Measurements from ENCODE around the gene FOSL1. TPM values are rescaled to one million over a fixed set of nuclear protein-coding genes. Genes with fewer than 3 reads are reported as not detected.

The FOSL1 gene
- total and polyA plus RNA-seq, 2 of the 13 experiments (the other 11 are each of a cell fraction or from before 2014, with no cell fraction given), result 4.0 to 4.1 TPM

DNA sequence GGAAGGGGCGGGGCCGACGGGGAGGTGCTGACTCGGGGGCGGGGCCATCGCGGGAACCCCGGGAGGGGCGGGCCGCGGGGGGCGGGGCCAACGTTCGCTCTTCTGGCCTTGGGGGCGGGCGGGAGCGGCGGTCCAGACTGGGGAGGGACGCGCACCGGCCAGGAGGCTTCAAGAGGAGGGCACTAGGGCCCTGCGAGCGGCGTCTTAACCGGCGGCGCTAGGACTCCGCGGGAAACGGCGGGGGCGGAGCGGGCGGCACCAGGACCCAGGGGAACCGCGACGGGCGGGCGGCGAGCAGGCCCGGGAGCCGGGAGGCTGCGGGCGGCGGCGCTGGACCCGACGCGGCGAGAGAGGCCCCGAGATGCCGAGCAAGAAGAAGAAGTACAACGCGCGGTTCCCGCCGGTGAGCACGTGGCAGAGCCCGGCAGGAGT is 19.0 kb upstream of the FOSL1 start, which contains the start of gene DRAP1 (continued):
- TF ChIP-seq, protein P1, sequence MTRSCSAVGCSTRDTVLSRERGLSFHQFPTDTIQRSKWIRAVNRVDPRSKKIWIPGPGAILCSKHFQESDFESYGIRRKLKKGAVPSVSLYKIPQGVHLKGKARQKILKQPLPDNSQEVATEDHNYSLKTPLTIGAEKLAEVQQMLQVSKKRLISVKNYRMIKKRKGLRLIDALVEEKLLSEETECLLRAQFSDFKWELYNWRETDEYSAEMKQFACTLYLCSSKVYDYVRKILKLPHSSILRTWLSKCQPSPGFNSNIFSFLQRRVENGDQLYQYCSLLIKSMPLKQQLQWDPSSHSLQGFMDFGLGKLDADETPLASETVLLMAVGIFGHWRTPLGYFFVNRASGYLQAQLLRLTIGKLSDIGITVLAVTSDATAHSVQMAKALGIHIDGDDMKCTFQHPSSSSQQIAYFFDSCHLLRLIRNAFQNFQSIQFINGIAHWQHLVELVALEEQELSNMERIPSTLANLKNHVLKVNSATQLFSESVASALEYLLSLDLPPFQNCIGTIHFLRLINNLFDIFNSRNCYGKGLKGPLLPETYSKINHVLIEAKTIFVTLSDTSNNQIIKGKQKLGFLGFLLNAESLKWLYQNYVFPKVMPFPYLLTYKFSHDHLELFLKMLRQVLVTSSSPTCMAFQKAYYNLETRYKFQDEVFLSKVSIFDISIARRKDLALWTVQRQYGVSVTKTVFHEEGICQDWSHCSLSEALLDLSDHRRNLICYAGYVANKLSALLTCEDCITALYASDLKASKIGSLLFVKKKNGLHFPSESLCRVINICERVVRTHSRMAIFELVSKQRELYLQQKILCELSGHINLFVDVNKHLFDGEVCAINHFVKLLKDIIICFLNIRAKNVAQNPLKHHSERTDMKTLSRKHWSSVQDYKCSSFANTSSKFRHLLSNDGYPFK (CRISPR knock-in tag; IDR thresholded peaks at IDR 0.05; ENCODE audit: borderline replicate concordance), result no peak
- TF ChIP-seq SPEN (CRISPR knock-in tag; IDR thresholded peaks at IDR 0.05; ENCODE audit: low read depth) (peak; percentile 76), ZNF460 (CRISPR knock-in tag; IDR thresholded peaks at IDR 0.05; ENCODE audit: borderline replicate concordance) (no peak), FOXA1 (IDR thresholded peaks at IDR 0.05) (no peak), FOXA1 (CRISPR knock-in tag; IDR thresholded peaks at IDR 0.05) (peak; percentile 48), ZNF180 (CRISPR knock-in tag; IDR thresholded peaks at IDR 0.05; ENCODE audit: borderline replicate concordance, low read depth) (no peak), SRSF1 (optimal IDR thresholded peaks at IDR 0.05; ENCODE audit: low read depth, low read length) (no peak), CEBPG (CRISPR knock-in tag; IDR thresholded peaks at IDR 0.05) (0 out of 2 replicates have a peak, but pooled peaks have one; percentile 38), ERF (CRISPR knock-in tag; IDR thresholded peaks at IDR 0.05) (peak; percentile 78), ZFP90 (CRISPR knock-in tag; IDR thresholded peaks at IDR 0.05; ENCODE audit: borderline replicate concordance) (0 out of 2 replicates have a peak, but pooled peaks have one; percentile 27), ZNF547 (CRISPR knock-in tag; IDR thresholded peaks at IDR 0.05) (peak; percentile 57; the same call in 1 of the 2 replicates), KDM3A (CRISPR knock-in tag; IDR thresholded peaks at IDR 0.05; ENCODE audit: low read depth) (peak; percentile 77; the same call in 1 of the 2 replicates), IKZF1 (IDR thresholded peaks at IDR 0.05) (no peak), CBX2 (IDR thresholded peaks at IDR 0.05; ENCODE audit: low read depth, low read length) (no peak), CBX2 (CRISPR knock-in tag; IDR thresholded peaks at IDR 0.05; ENCODE audit: low read depth) (no peak), CREM (IDR thresholded peaks at IDR 0.05) (no peak), CREM (CRISPR knock-in tag; IDR thresholded peaks at IDR 0.05) (peak; percentile 58; the same call in 1 of the 2 replicates), ZNF138 (CRISPR knock-in tag; IDR thresholded peaks at IDR 0.05; ENCODE audit: low read depth) (peak; percentile 58; the same call in 1 of the 2 replicates)
- TF ChIP-seq, protein P2, sequence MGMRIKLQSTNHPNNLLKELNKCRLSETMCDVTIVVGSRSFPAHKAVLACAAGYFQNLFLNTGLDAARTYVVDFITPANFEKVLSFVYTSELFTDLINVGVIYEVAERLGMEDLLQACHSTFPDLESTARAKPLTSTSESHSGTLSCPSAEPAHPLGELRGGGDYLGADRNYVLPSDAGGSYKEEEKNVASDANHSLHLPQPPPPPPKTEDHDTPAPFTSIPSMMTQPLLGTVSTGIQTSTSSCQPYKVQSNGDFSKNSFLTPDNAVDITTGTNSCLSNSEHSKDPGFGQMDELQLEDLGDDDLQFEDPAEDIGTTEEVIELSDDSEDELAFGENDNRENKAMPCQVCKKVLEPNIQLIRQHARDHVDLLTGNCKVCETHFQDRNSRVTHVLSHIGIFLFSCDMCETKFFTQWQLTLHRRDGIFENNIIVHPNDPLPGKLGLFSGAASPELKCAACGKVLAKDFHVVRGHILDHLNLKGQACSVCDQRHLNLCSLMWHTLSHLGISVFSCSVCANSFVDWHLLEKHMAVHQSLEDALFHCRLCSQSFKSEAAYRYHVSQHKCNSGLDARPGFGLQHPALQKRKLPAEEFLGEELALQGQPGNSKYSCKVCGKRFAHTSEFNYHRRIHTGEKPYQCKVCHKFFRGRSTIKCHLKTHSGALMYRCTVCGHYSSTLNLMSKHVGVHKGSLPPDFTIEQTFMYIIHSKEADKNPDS (CRISPR knock-in tag; IDR thresholded peaks at IDR 0.05), result no peak
- TF ChIP-seq, protein P3, sequence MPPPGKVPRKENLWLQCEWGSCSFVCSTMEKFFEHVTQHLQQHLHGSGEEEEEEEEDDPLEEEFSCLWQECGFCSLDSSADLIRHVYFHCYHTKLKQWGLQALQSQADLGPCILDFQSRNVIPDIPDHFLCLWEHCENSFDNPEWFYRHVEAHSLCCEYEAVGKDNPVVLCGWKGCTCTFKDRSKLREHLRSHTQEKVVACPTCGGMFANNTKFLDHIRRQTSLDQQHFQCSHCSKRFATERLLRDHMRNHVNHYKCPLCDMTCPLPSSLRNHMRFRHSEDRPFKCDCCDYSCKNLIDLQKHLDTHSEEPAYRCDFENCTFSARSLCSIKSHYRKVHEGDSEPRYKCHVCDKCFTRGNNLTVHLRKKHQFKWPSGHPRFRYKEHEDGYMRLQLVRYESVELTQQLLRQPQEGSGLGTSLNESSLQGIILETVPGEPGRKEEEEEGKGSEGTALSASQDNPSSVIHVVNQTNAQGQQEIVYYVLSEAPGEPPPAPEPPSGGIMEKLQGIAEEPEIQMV (CRISPR knock-in tag; IDR thresholded peaks at IDR 0.05; ENCODE audit: low read depth), result peak; percentile 75
- TF ChIP-seq, protein P4, sequence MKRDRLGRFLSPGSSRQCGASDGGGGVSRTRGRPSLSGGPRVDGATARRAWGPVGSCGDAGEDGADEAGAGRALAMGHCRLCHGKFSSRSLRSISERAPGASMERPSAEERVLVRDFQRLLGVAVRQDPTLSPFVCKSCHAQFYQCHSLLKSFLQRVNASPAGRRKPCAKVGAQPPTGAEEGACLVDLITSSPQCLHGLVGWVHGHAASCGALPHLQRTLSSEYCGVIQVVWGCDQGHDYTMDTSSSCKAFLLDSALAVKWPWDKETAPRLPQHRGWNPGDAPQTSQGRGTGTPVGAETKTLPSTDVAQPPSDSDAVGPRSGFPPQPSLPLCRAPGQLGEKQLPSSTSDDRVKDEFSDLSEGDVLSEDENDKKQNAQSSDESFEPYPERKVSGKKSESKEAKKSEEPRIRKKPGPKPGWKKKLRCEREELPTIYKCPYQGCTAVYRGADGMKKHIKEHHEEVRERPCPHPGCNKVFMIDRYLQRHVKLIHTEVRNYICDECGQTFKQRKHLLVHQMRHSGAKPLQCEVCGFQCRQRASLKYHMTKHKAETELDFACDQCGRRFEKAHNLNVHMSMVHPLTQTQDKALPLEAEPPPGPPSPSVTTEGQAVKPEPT (CRISPR knock-in tag; IDR thresholded peaks at IDR 0.05; ENCODE audit: low read depth), result no peak
- TF ChIP-seq, protein P5, sequence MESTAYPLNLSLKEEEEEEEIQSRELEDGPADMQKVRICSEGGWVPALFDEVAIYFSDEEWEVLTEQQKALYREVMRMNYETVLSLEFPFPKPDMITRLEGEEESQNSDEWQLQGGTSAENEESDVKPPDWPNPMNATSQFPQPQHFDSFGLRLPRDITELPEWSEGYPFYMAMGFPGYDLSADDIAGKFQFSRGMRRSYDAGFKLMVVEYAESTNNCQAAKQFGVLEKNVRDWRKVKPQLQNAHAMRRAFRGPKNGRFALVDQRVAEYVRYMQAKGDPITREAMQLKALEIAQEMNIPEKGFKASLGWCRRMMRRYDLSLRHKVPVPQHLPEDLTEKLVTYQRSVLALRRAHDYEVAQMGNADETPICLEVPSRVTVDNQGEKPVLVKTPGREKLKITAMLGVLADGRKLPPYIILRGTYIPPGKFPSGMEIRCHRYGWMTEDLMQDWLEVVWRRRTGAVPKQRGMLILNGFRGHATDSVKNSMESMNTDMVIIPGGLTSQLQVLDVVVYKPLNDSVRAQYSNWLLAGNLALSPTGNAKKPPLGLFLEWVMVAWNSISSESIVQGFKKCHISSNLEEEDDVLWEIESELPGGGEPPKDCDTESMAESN (CRISPR knock-in tag; conservative IDR thresholded peaks at IDR 0.05), result peak; percentile 68
